WI38 (cell line): Measurements from ENCODE around the gene ITGA8.

Source experiments
- H3K4me3 ChIP-seq: 2 replicates; pipeline ENCODE4 v1.5.1; 2011; ENCODE audit warnings: low read depth, mild to moderate bottlenecking, control low read depth, low read length
- CTCF ChIP-seq: IDR thresholded peaks from 2 replicates; pipeline ENCODE4 v1.5.1; 2012; ENCODE audit warnings: low read depth, mild to moderate bottlenecking, control low read depth, low read length

ITGA8 gene

DNA sequence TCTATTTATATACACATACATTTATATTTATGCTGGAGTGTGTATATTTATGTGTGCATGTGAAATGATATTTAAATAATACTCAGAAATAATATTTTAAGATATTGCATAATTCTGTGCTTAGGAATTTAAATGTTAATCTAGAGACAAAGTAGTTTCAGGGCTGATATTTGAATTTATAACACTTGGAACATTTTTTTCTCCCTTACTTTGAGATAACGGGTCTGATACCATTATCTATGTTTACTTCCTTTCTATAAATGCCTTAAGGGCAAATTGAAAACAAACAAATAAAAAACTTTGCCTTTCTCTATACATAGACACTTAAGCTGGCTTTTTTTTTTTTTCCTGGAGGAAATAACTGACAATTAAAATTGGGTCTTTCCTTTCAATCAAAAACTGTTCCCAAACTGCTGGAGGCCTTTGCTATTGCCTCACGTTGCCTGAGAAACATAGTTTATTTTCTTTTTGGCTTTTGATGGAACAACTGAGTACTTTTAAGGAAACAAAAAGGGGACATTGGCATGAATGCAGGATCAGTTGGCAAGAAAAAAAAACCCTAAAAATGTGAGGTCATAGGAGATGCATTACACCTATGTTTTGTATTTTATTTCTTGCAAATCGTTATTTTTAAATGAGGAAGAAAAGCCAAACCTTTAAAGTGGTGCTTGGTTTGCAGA lies 98.7 kb downstream of the ITGA8 start:
- no peak overlapping the region for H3K4me3 ChIP-seq
- TF ChIP-seq CTCF, result no peak

GRCh38 chr10:15620337-15620736 lies 99.4 kb downstream of the ITGA8 start:
- TF ChIP-seq CTCF, result no peak
- no peak overlapping the region for H3K4me3 ChIP-seq

- no peak for TF ChIP-seq CTCF
- H3K4me3 ChIP-seq, result no peak overlapping the region
These were observed 110.5 kb downstream of the ITGA8 start for GRCh38 chr10:15609246-15609645.

- no peak overlapping the region for H3K4me3 ChIP-seq
- TF ChIP-seq CTCF, result no peak
These were observed 113.3 kb downstream of the ITGA8 start for GRCh38 chr10:15606377-15606776.

- TF ChIP-seq CTCF, result no peak
- H3K4me3 ChIP-seq, result no peak overlapping the region
These were observed 113.9 kb downstream of the ITGA8 start for GRCh38 chr10:15605740-15606369.

- TF ChIP-seq CTCF, result no peak
- no peak overlapping the region for H3K4me3 ChIP-seq
These were observed 116.2 kb downstream of the ITGA8 start for GRCh38 chr10:15603446-15604011.

- no peak for TF ChIP-seq CTCF
- H3K4me3 ChIP-seq, result no peak overlapping the region
These were observed 117.9 kb downstream of the ITGA8 start for GRCh38 chr10:15601819-15602218.
